ENCODE results near the gene ZNF341. TPM values are rescaled to one million over a fixed set of nuclear protein-coding genes. Genes with fewer than 3 reads are reported as not detected.

Gene ZNF341
- polyA plus RNA-seq, 2 donors: 2.6 to 4.5 TPM

DNA sequence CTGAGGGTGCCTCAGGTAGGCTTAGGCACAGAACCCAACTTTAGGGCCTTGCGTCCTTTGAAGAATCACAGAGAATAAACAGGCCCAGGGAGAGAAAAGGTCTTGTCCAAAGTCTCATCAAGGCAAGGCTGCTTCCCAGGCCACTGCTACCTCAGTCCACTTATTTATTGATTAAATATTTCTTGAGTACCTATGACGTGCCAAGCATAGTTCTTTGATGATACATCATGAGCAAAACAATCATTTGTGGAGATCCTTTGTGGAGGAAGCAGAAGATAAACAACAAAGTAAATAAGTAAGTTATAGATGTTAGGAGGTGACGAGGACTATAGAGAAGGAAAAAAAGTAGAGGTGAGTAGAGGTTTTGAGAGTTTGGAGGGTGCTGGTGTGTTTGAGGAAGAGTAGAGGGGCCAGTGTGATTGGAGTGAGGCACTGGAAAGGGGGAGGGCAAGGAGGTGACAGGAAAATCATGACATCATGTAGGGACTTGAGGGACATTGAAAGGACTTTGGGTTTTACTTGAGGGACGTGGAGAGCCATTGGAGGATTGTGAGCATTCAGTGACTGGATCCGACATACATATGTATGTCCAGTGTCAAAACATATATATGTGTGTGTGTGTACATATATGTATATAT lies 65.2 kb downstream of the ZNF341 start:
- Histone ChIP-seq H3K27ac (ENCODE audit: low read depth in 2 of 2, low read length in 1 of 2) (peak overlapping the region; percentile 71 to 90), H3K4me1 (ENCODE audit: control insufficient read depth in 2 of 2, insufficient read depth in 2 of 2, low read length in 1 of 2) (peaks cover 2 to 7% of the 10 kb centered on the region in 2 donors), H3K27me3 (ENCODE audit: control insufficient read depth in 1 of 2, insufficient read depth in 2 of 2, low read length in 2 of 2) (no peaks in the 10 kb centered on the region), H3K36me3 (ENCODE audit: control insufficient read depth in 2 of 2, insufficient read depth in 2 of 2, low read length in 1 of 2) (no peaks in the 10 kb centered on the region), H3K4me3 (ENCODE audit: low read depth in 1 of 2, low read length in 2 of 2) (no peak overlapping the region), H3K9me3 (ENCODE audit: control insufficient read depth in 2 of 2, insufficient read depth in 1 of 2, low read depth in 1 of 2, low read length in 1 of 2) (no peaks in the 10 kb centered on the region)
- WGBS, 2 donors: 81 to 87% methylated on average over 5 of the region's 5 CpGs

DNA sequence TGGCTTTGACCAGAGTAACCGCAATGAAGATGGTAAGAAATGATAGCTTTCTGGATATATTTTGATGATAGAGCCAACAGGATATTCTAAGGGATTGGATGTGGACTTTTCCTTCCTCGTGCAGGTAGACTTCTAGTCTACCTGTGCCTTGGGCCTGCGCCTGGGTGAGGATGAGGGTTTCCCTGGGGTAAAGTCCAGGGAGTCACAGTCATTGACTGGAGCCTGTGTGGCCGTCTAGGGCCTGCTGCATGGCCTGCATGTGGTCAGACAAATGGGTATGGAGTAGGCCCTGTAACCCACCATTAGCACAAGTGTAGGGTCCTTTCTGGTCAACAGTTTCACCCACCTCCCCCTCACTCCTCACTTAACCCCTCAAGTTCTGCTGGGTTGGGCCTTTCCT lies 66.6 kb downstream of the ZNF341 start:
- H3K27ac ChIP-seq (ENCODE audit: low read depth in 2 of 2, low read length in 1 of 2): peak overlapping the region; percentile 53 to 89
- no peaks in the 10 kb centered on the region for H3K36me3 ChIP-seq (ENCODE audit: control insufficient read depth in 2 of 2, insufficient read depth in 2 of 2, low read length in 1 of 2)
- H3K27me3 ChIP-seq (ENCODE audit: control insufficient read depth in 1 of 2, insufficient read depth in 2 of 2, low read length in 2 of 2): no peaks in the 10 kb centered on the region
- H3K9me3 ChIP-seq (ENCODE audit: control insufficient read depth in 2 of 2, insufficient read depth in 1 of 2, low read depth in 1 of 2, low read length in 1 of 2): no peaks in the 10 kb centered on the region
- 87 to 93% methylated on average over 4 of the region's 4 CpGs for whole genome bisulfite sequencing, 2 donors
- H3K4me1 ChIP-seq (ENCODE audit: control insufficient read depth in 2 of 2, insufficient read depth in 2 of 2, low read length in 1 of 2): peaks cover 2 to 6% of the 10 kb centered on the region in 2 donors
- H3K4me3 ChIP-seq (ENCODE audit: low read depth in 1 of 2, low read length in 2 of 2): no peak overlapping the region

GRCh38 chr20:33803921-33804337 lies 72.1 kb downstream of the ZNF341 start:
- H3K36me3 ChIP-seq (ENCODE audit: control insufficient read depth in 2 of 2, insufficient read depth in 2 of 2, low read length in 1 of 2): no peaks in the 10 kb centered on the region
- H3K9me3 ChIP-seq (ENCODE audit: control insufficient read depth in 2 of 2, insufficient read depth in 1 of 2, low read depth in 1 of 2, low read length in 1 of 2): no peaks in the 10 kb centered on the region
- no peak overlapping the region for H3K4me3 ChIP-seq (ENCODE audit: low read depth in 1 of 2, low read length in 2 of 2)
- peaks cover 0 to 5% of the 10 kb centered on the region in 2 donors for H3K4me1 ChIP-seq (ENCODE audit: control insufficient read depth in 2 of 2, insufficient read depth in 2 of 2, low read length in 1 of 2)
- H3K27ac ChIP-seq (ENCODE audit: low read depth in 2 of 2, low read length in 1 of 2): peak overlapping the region; percentile 78
- WGBS, 2 donors: 33 to 41% methylated on average over 2 of the region's 2 CpGs
- no peaks in the 10 kb centered on the region for H3K27me3 ChIP-seq (ENCODE audit: control insufficient read depth in 1 of 2, insufficient read depth in 2 of 2, low read length in 2 of 2)

- no peaks in the 10 kb centered on the region for H3K9me3 ChIP-seq (ENCODE audit: control insufficient read depth in 2 of 2, insufficient read depth in 1 of 2, low read depth in 1 of 2, low read length in 1 of 2)
- H3K27me3 ChIP-seq (ENCODE audit: control insufficient read depth in 1 of 2, insufficient read depth in 2 of 2, low read length in 2 of 2): no peaks in the 10 kb centered on the region
- H3K36me3 ChIP-seq (ENCODE audit: control insufficient read depth in 2 of 2, insufficient read depth in 2 of 2, low read length in 1 of 2): no peaks in the 10 kb centered on the region
- no peak overlapping the region for H3K4me3 ChIP-seq (ENCODE audit: low read depth in 1 of 2, low read length in 2 of 2)
- H3K27ac ChIP-seq (ENCODE audit: low read depth in 2 of 2, low read length in 1 of 2): no peak overlapping the region
- 95 to 99% methylated on average over 3 of the region's 3 CpGs for WGBS, 2 donors
- H3K4me1 ChIP-seq (ENCODE audit: control insufficient read depth in 2 of 2, insufficient read depth in 2 of 2, low read length in 1 of 2): peaks cover 0 to 5% of the 10 kb centered on the region in 2 donors
Measured at GRCh38 chr20:33808388-33808787, 76.6 kb downstream of the ZNF341 start.

DNA sequence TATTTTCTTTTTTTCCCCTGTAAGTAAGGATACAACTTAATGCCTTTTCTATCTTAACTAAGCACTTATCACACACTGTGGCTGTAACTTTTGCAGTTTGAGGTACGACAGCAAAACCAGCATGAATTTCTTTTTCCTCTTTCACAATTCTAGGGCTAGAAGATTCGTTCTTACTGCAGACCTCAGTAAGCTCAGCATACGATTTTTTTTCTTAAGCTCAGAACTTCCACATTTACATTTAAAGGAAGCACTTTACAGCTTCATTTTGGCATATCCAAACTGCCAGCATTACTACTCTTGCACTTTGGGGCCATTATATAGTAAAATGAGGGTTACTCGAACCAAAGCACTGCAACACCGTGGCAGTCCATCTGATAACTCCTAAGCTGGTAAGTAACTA lies 78.5 kb downstream of the ZNF341 start:
- no peak overlapping the region for H3K27ac ChIP-seq (ENCODE audit: low read depth in 2 of 2, low read length in 1 of 2)
- WGBS, 2 donors: 56 to 62% methylated on average over 5 of the region's 5 CpGs
- H3K27me3 ChIP-seq (ENCODE audit: control insufficient read depth in 1 of 2, insufficient read depth in 2 of 2, low read length in 2 of 2): no peaks in the 10 kb centered on the region
- peaks cover 5 to 9% of the 10 kb centered on the region in 2 donors for H3K4me1 ChIP-seq (ENCODE audit: control insufficient read depth in 2 of 2, insufficient read depth in 2 of 2, low read length in 1 of 2)
- no peak overlapping the region for H3K4me3 ChIP-seq (ENCODE audit: low read depth in 1 of 2, low read length in 2 of 2)
- H3K36me3 ChIP-seq (ENCODE audit: control insufficient read depth in 2 of 2, insufficient read depth in 2 of 2, low read length in 1 of 2): peaks cover 0 to under 1% of the 10 kb centered on the region in 2 donors
- H3K9me3 ChIP-seq (ENCODE audit: control insufficient read depth in 2 of 2, insufficient read depth in 1 of 2, low read depth in 1 of 2, low read length in 1 of 2): no peaks in the 10 kb centered on the region

DNA sequence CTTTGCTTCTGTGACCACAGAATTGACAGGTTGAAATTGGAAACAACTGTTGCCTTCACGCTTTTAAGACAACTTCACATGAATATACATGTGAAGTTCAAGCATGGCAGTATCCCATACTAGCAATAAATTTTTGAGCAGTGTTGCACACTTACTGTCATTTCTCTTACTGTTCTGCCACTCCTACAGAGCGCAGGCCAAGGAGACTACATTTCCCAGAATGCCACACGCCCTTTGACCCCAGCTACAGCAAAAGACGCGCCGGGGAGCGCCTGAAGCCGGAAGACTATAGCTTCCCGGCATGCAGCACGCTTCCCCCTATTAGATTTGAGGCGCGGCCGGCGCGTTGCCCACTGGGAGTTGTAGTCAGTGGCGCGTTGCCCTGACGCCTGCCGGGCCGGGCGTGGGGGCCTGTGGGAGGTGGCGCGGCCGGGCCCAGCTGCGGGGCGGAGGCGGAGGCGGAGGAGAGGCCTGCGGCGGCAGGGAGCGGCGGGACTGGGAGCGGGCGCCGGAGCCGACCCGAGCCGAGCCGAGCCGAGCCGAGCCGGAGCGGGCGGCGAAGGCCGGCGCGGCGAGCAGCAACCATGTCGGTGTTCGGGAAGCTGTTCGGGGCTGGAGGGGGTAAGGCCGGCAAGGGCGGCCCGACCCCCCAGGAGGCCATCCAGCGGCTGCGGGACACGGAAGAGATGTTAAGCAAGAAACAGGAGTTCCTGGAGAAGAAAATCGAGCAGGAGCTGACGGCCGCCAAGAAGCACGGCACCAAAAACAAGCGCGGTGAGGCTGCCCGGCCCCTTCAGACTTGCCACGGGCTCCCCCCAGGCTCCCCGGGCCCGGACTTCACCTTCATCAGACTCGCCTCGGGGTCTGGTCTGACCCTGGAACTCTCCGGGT lies 79.3 kb downstream of the ZNF341 start, which contains the start of gene CHMP4B:
Gene CHMP4B, plus strand, starts transcription at position 464 of the 891 bp plus-strand sequence. Its CDS starts 121 bp downstream, at position 585.
- Histone ChIP-seq H3K4me3 (ENCODE audit: low read depth in 1 of 2, low read length in 2 of 2) (peak within 1 kb of the TSS; percentile 81 to 90), H3K9me3 (ENCODE audit: control insufficient read depth in 2 of 2, insufficient read depth in 1 of 2, low read depth in 1 of 2, low read length in 1 of 2) (no peaks in the 10 kb centered on the region), H3K36me3 (ENCODE audit: control insufficient read depth in 2 of 2, insufficient read depth in 2 of 2, low read length in 1 of 2) (peaks cover 0 to 3% of the 10 kb centered on the region in 2 donors), H3K27ac (ENCODE audit: low read depth in 2 of 2, low read length in 1 of 2) (peak within 1 kb of the TSS; percentile 94 to 99), H3K27me3 (ENCODE audit: control insufficient read depth in 1 of 2, insufficient read depth in 2 of 2, low read length in 2 of 2) (no peaks in the 10 kb centered on the region), H3K4me1 (ENCODE audit: control insufficient read depth in 2 of 2, insufficient read depth in 2 of 2, low read length in 1 of 2) (peaks cover 6 to 13% of the 10 kb centered on the region in 2 donors)
- WGBS, 2 donors: 0 to 1% methylated on average over 67 to 71 of the region's 71 CpGs

GRCh38 chr20:33811776-33812151 lies 80.0 kb downstream of the ZNF341 start:
- Histone ChIP-seq H3K9me3 (ENCODE audit: control insufficient read depth in 2 of 2, insufficient read depth in 1 of 2, low read depth in 1 of 2, low read length in 1 of 2) (no peaks in the 10 kb centered on the region), H3K4me1 (ENCODE audit: control insufficient read depth in 2 of 2, insufficient read depth in 2 of 2, low read length in 1 of 2) (peaks cover 6 to 13% of the 10 kb centered on the region in 2 donors), H3K27me3 (ENCODE audit: control insufficient read depth in 1 of 2, insufficient read depth in 2 of 2, low read length in 2 of 2) (no peaks in the 10 kb centered on the region), H3K27ac (ENCODE audit: low read depth in 2 of 2, low read length in 1 of 2) (peak overlapping the region; percentile 94 to 99), H3K4me3 (ENCODE audit: low read depth in 1 of 2, low read length in 2 of 2) (peak overlapping the region; percentile 81 to 90), H3K36me3 (ENCODE audit: control insufficient read depth in 2 of 2, insufficient read depth in 2 of 2, low read length in 1 of 2) (peaks cover 0 to 3% of the 10 kb centered on the region in 2 donors)
- WGBS, 2 donors: 0 to 2% methylated on average over 12 of the region's 12 CpGs

GRCh38 chr20:33812152-33812849 lies 80.5 kb downstream of the ZNF341 start:
- H3K36me3 ChIP-seq (ENCODE audit: control insufficient read depth in 2 of 2, insufficient read depth in 2 of 2, low read length in 1 of 2): peaks cover 0 to 3% of the 10 kb centered on the region in 2 donors
- no peaks in the 10 kb centered on the region for H3K27me3 ChIP-seq (ENCODE audit: control insufficient read depth in 1 of 2, insufficient read depth in 2 of 2, low read length in 2 of 2)
- peak overlapping the region; percentile 81 to 90 for H3K4me3 ChIP-seq (ENCODE audit: low read depth in 1 of 2, low read length in 2 of 2)
- H3K4me1 ChIP-seq (ENCODE audit: control insufficient read depth in 2 of 2, insufficient read depth in 2 of 2, low read length in 1 of 2): peaks cover 6 to 13% of the 10 kb centered on the region in 2 donors
- H3K9me3 ChIP-seq (ENCODE audit: control insufficient read depth in 2 of 2, insufficient read depth in 1 of 2, low read depth in 1 of 2, low read length in 1 of 2): no peaks in the 10 kb centered on the region
- H3K27ac ChIP-seq (ENCODE audit: low read depth in 2 of 2, low read length in 1 of 2): peak overlapping the region; percentile 94 to 99
- 3 to 4% methylated on average over 14 of the region's 14 CpGs for WGBS, 2 donors

DNA sequence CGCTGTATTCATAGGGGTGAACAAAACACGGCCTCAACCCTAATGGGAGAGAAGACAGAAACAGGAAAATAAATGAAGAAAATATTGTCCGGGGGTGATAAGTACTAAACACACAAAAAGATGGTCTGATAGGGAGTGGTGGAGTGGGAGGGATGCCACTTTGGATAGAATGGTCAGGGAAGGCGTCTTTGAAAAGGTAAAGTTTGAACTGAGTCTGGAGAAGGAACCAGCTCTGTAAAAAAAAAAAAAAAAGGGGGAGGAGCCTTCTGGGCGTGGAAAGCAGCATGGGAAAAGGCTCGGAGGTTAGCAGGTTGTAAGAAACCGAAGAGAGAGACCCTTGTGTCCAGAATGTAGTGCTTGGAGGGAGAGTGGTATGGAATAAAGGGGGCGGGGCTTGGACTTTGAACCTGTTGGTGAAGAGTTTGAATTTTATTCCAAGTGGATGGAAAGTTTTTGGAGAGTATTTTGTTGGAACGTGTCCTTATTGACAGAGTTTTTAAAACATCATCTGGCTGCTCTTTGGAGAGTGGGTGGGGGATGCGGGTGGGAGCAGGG lies 81.2 kb downstream of the ZNF341 start:
- peaks cover 6 to 13% of the 10 kb centered on the region in 2 donors for H3K4me1 ChIP-seq (ENCODE audit: control insufficient read depth in 2 of 2, insufficient read depth in 2 of 2, low read length in 1 of 2)

More for the DNA sequence above, 81.2 kb downstream of the ZNF341 start:
- no peaks in the 10 kb centered on the region for H3K27me3 ChIP-seq (ENCODE audit: control insufficient read depth in 1 of 2, insufficient read depth in 2 of 2, low read length in 2 of 2)
- peak overlapping the region; percentile 94 to 99 for H3K27ac ChIP-seq (ENCODE audit: low read depth in 2 of 2, low read length in 1 of 2)
- WGBS, 2 donors: 16 to 23% methylated on average over 10 of the region's 10 CpGs
- peaks cover 0 to 3% of the 10 kb centered on the region in 2 donors for H3K36me3 ChIP-seq (ENCODE audit: control insufficient read depth in 2 of 2, insufficient read depth in 2 of 2, low read length in 1 of 2)
- H3K9me3 ChIP-seq (ENCODE audit: control insufficient read depth in 2 of 2, insufficient read depth in 1 of 2, low read depth in 1 of 2, low read length in 1 of 2): no peaks in the 10 kb centered on the region
- H3K4me3 ChIP-seq (ENCODE audit: low read depth in 1 of 2, low read length in 2 of 2): peak overlapping the region in 1 of 2 donors; percentile 90
